ENCODE measurements around the gene C1orf174.

C1orf174 gene

DNA sequence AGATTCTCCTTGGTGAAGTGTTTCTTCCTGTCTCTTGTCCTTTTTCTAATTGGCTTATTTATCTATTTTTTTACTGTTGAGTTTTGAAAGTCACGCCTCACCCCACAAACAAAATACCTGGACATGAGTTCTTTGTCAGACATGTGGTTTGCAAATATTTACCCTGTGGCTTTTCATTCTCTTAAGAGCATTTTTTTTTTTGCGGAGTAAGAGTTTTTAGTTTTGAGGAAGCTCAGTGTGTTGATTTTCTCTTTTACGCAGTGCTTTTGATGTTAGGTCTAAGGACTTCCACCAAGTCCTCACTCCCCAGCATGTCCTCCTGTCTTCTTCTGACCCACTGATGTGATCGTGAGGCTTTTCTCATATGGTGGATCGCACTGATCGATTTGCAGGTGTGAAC is 35.2 kb downstream of the C1orf174 start:
- Histone ChIP-seq H3K27me3 (ENCODE audit: insufficient read depth, poor library complexity, severe bottlenecking) (no peaks in the 10 kb centered on the region), H3K4me3 (replicated peaks; ENCODE audit: insufficient read depth, low read length) (no peak overlapping the region), H3K27ac (replicated peaks) (no peak overlapping the region)
- DNase-seq (ENCODE audit: low read depth in 1 of 2, low spot score in 1 of 2), result no peak
- TF ChIP-seq, protein P1, sequence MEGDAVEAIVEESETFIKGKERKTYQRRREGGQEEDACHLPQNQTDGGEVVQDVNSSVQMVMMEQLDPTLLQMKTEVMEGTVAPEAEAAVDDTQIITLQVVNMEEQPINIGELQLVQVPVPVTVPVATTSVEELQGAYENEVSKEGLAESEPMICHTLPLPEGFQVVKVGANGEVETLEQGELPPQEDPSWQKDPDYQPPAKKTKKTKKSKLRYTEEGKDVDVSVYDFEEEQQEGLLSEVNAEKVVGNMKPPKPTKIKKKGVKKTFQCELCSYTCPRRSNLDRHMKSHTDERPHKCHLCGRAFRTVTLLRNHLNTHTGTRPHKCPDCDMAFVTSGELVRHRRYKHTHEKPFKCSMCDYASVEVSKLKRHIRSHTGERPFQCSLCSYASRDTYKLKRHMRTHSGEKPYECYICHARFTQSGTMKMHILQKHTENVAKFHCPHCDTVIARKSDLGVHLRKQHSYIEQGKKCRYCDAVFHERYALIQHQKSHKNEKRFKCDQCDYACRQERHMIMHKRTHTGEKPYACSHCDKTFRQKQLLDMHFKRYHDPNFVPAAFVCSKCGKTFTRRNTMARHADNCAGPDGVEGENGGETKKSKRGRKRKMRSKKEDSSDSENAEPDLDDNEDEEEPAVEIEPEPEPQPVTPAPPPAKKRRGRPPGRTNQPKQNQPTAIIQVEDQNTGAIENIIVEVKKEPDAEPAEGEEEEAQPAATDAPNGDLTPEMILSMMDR (IDR thresholded peaks at IDR 0.05; ENCODE audit: insufficient read depth, low read length), result no peak
- no peak for TF ChIP-seq POLR2AphosphoS5 (IDR thresholded peaks at IDR 0.05; ENCODE audit: low read depth)

GRCh38 chr1:3863231-3863935 is 36.7 kb downstream of the C1orf174 start:
- Histone ChIP-seq H3K4me3 (replicated peaks; ENCODE audit: insufficient read depth, low read length) (no peak overlapping the region), H3K27ac (replicated peaks) (no peak overlapping the region), H3K27me3 (ENCODE audit: insufficient read depth, poor library complexity, severe bottlenecking) (no peaks in the 10 kb centered on the region)
- TF ChIP-seq GABPA (IDR thresholded peaks at IDR 0.05; ENCODE audit: low read depth), result no peak
- TF ChIP-seq, protein P1 (IDR thresholded peaks at IDR 0.05; ENCODE audit: insufficient read depth, low read length), result no peak
- TF ChIP-seq, protein P2, sequence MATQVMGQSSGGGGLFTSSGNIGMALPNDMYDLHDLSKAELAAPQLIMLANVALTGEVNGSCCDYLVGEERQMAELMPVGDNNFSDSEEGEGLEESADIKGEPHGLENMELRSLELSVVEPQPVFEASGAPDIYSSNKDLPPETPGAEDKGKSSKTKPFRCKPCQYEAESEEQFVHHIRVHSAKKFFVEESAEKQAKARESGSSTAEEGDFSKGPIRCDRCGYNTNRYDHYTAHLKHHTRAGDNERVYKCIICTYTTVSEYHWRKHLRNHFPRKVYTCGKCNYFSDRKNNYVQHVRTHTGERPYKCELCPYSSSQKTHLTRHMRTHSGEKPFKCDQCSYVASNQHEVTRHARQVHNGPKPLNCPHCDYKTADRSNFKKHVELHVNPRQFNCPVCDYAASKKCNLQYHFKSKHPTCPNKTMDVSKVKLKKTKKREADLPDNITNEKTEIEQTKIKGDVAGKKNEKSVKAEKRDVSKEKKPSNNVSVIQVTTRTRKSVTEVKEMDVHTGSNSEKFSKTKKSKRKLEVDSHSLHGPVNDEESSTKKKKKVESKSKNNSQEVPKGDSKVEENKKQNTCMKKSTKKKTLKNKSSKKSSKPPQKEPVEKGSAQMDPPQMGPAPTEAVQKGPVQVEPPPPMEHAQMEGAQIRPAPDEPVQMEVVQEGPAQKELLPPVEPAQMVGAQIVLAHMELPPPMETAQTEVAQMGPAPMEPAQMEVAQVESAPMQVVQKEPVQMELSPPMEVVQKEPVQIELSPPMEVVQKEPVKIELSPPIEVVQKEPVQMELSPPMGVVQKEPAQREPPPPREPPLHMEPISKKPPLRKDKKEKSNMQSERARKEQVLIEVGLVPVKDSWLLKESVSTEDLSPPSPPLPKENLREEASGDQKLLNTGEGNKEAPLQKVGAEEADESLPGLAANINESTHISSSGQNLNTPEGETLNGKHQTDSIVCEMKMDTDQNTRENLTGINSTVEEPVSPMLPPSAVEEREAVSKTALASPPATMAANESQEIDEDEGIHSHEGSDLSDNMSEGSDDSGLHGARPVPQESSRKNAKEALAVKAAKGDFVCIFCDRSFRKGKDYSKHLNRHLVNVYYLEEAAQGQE (IDR thresholded peaks at IDR 0.05; ENCODE audit: insufficient replicate concordance, low read depth), result no peak
- no peak for DNase-seq (ENCODE audit: low read depth in 1 of 2, low spot score in 1 of 2)

DNA sequence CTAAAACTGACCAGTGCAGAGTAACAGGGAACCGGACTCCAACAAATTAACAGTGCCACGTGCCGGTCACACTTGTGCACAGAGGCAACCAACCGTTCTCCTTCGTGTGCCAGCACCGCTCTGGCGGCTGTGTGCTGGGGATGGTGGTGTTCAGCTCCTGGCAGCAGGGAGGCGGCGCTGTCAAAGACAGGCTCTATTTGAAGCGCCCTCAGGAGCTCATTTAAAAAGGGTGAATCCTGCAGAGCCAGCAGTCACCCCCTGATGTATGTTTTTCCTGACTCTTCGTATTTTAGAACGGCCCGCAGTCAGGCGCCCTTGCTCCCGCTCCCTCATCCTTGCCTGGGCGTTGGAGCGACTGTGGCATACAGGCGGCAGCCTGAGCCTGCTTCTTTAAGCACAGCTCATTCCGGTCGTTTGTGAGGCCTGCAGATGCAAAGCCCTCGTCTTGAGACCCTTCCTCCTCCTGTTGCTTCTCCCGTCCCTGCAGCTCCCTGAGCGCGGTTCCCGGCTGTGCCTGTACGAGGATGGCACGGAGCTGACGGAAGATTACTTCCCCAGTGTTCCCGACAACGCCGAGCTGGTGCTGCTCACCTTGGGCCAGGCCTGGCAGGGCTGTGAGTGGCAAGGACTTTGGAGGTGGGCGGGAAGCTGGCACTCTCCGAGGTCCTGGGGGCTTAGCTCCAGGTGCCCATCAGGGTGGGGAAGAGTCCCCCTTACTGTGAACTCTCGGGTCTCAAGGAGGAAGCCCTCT is 41.7 kb downstream of the C1orf174 start:
- Histone ChIP-seq H3K4me3 (replicated peaks; ENCODE audit: insufficient read depth, low read length) (peak overlapping the region; percentile 80), H3K27me3 (ENCODE audit: insufficient read depth, poor library complexity, severe bottlenecking) (no peaks in the 10 kb centered on the region), H3K27ac (replicated peaks) (no peak overlapping the region)
- DNase-seq (ENCODE audit: low read depth in 1 of 2, low spot score in 1 of 2), result peak; percentile 35 to 60
- TF ChIP-seq GABPA (IDR thresholded peaks at IDR 0.05; ENCODE audit: low read depth) (no peak), POLR2AphosphoS5 (IDR thresholded peaks at IDR 0.05; ENCODE audit: low read depth) (no peak)
- TF ChIP-seq, protein P1 (IDR thresholded peaks at IDR 0.05; ENCODE audit: insufficient read depth, low read length), result no peak
- TF ChIP-seq, protein P2 (IDR thresholded peaks at IDR 0.05; ENCODE audit: insufficient replicate concordance, low read depth), result no peak

- Histone ChIP-seq H3K4me3 (replicated peaks; ENCODE audit: insufficient read depth, low read length) (peak overlapping the region; percentile 80), H3K27me3 (ENCODE audit: insufficient read depth, poor library complexity, severe bottlenecking) (no peaks in the 10 kb centered on the region), H3K27ac (replicated peaks) (peak overlapping the region; percentile 66)
- DNase-seq (ENCODE audit: low read depth in 1 of 2, low spot score in 1 of 2), result no peak
- TF ChIP-seq, protein P1 (IDR thresholded peaks at IDR 0.05; ENCODE audit: insufficient read depth, low read length), result no peak
- TF ChIP-seq POLR2AphosphoS5 (IDR thresholded peaks at IDR 0.05; ENCODE audit: low read depth), result no peak
- TF ChIP-seq SPI1 (IDR thresholded peaks at IDR 0.05; ENCODE audit: borderline replicate concordance, low read depth), result no peak
- TF ChIP-seq GABPA (IDR thresholded peaks at IDR 0.05; ENCODE audit: low read depth), result no peak
- TF ChIP-seq, protein P2 (IDR thresholded peaks at IDR 0.05; ENCODE audit: insufficient replicate concordance, low read depth), result no peak
Measured at GRCh38 chr1:3857791-3858129, 42.3 kb downstream of the C1orf174 start.
